ENCODE results near the gene HAO1. TPM values are rescaled to one million over a fixed set of nuclear protein-coding genes. Genes with fewer than 3 reads are reported as not detected.

Gene HAO1
- total and polyA plus RNA-seq, 9 of the 15 experiments (the other 6 are each of a cell fraction or from before 2014, with no cell fraction given) = not detected

- TF ChIP-seq PKNOX1 (IDR thresholded peaks at IDR 0.05) (no peak), PHF20 (IDR thresholded peaks at IDR 0.05; ENCODE audit: partially characterized antibody) (no peak), PRPF4 (IDR thresholded peaks at IDR 0.05; ENCODE audit: insufficient read depth, low read depth, low read length, poor library complexity, severe bottlenecking) (no peak), EP400 (IDR thresholded peaks at IDR 0.05) (no peak), POLR2B (IDR thresholded peaks at IDR 0.05; ENCODE audit: low read depth, partially characterized antibody) (no peak)
These were observed 2.9 kb downstream of the HAO1 start (continued) for GRCh38 chr20:7937328-7937727.

GRCh38 chr20:7935027-7935551 is 5.2 kb downstream of the HAO1 start:
- no peak overlapping the region for H3K4me2 ChIP-seq (ENCODE audit: insufficient read depth, low read length)
- no peaks in the 10 kb centered on the region for H3K79me2 ChIP-seq (ENCODE audit: control insufficient read depth, insufficient read depth, low read length)
- H3K9me1 ChIP-seq (ENCODE audit: control insufficient read depth, insufficient read depth, low read length) = no peaks in the 10 kb centered on the region
- no peak for FAIRE-seq
- no peaks in the 10 kb centered on the region for H3K4me1 ChIP-seq (replicated peaks in 1 of 2; ENCODE audit: control insufficient read depth in 2 of 2, insufficient read depth in 2 of 2, low read length in 2 of 2)
- no TSS peak for BruUV-seq (replicated peaks)
- ATAC-seq = no peak
- WGBS (ENCODE audit: insufficient coverage, low coverage, missing lambda C conversion rate) = 0% methylated on average over 4 of the region's 4 CpGs
- ChIA-PET POLR2A (no interaction called here), CTCF (ENCODE audit: low intra/inter-chr PET ratio) (no interaction called here)
- in situ Hi-C loops (cut with MboI) (loop anchor here (25.0 kb wide), 1 partner anchor 777 kb away; no protein-coding TSS in a partner anchor), intact Hi-C loops (cut with micrococcal nuclease) (loop anchor here (5.0 kb wide), 1 partner anchor 452 kb away; no protein-coding TSS in a partner anchor)
- H3K9me3 ChIP-seq (replicated peaks; ENCODE audit: control insufficient read depth, insufficient read depth, low read depth, low read length) = no peaks in the 10 kb centered on the region
- no peak overlapping the region for H3K9ac ChIP-seq (ENCODE audit: insufficient read depth in 1 of 2, low read depth in 2 of 2, low read length in 2 of 2)
- H3K4me3 ChIP-seq = no peak overlapping the region
- no peak overlapping the region for H2AFZ ChIP-seq (ENCODE audit: low read depth, low read length)
- no peak overlapping the region for H3K27ac ChIP-seq (ENCODE audit: extremely low read depth, low read depth, low read length)
- DNase-seq (ENCODE audit: extremely low read depth in 1 of 4, low spot score in 3 of 4) = no peak
- no peaks in the 10 kb centered on the region for H3K36me3 ChIP-seq (ENCODE audit: control insufficient read depth, insufficient read depth, low read length)
- H3K27me3 ChIP-seq (ENCODE audit: control insufficient read depth in 2 of 2, insufficient read depth in 2 of 2, low read length in 2 of 2) = no peaks in the 10 kb centered on the region
- H4K20me1 ChIP-seq (replicated peaks; ENCODE audit: control insufficient read depth, insufficient read depth, low read length) = no peaks in the 10 kb centered on the region
- TF ChIP-seq PRMT5 (CRISPR knock-in tag; IDR thresholded peaks at IDR 0.05) (no peak), CHD1 (IDR thresholded peaks at IDR 0.05; ENCODE audit: low read length) (no peak), FOXP4 (CRISPR knock-in tag; IDR thresholded peaks at IDR 0.05; ENCODE audit: borderline replicate concordance) (no peak), NR3C1 (CRISPR knock-in tag; IDR thresholded peaks at IDR 0.05) (no peak), AFF1 (IDR thresholded peaks at IDR 0.05; ENCODE audit: low read depth in 1 of 2, partially characterized antibody in 2 of 2) (no peak), YY1 (IDR thresholded peaks at IDR 0.05; ENCODE audit: borderline replicate concordance in 1 of 3, control insufficient read depth in 1 of 3, extremely low read depth in 1 of 3, insufficient read depth in 3 of 3, insufficient read length in 1 of 3, insufficient replicate concordance in 2 of 3, low read depth in 1 of 3, low read length in 2 of 3) (no peak)

Measured in K562 (cell line).